ENCODE results near the gene HIVEP3.

The HIVEP3 gene

GRCh38 chr1:41540886-41541591 is 377.7 kb downstream of the HIVEP3 start:
- no peaks in the 10 kb centered on the region for H3K36me3 ChIP-seq (ENCODE audit: control insufficient read depth, insufficient read depth, low read length)
- no peak overlapping the region for H3K4me3 ChIP-seq (ENCODE audit: low read depth, low read length)
- H3K9ac ChIP-seq (ENCODE audit: low read depth, low read length) = no peak overlapping the region
- H3K27me3 ChIP-seq (ENCODE audit: control insufficient read depth, insufficient read depth, low read length) = no peaks in the 10 kb centered on the region
- H3K27ac ChIP-seq (ENCODE audit: low read depth, low read length) = no peak overlapping the region
- H3K4me1 ChIP-seq (ENCODE audit: control insufficient read depth, insufficient read depth, low read length) = no peaks in the 10 kb centered on the region
- H3K9me3 ChIP-seq (ENCODE audit: control insufficient read depth, insufficient read depth, low read length) = no peaks in the 10 kb centered on the region

DNA sequence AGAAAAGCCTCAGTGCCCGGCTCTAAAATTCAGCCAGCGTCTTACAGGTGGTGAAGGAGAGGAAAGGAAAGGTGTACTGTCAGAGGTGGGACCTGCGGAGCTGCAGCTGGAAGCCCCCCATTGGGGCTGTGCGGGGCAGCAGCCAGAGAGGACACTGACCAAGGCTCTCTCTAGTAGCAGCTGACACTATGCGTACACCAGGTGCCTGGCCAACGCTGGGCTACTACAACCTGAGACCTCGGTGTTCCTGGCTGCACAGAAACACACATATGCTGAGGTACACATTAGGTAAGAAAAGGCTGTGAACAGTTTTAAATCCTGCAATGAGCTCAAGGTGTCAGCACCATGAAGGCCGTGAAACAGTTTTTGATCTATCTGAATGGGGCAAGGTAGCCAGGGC is 378.7 kb downstream of the HIVEP3 start:
- Histone ChIP-seq H3K9me3 (ENCODE audit: control insufficient read depth, insufficient read depth, low read length) (no peaks in the 10 kb centered on the region), H3K27ac (ENCODE audit: low read depth, low read length) (no peak overlapping the region), H3K27me3 (ENCODE audit: control insufficient read depth, insufficient read depth, low read length) (no peaks in the 10 kb centered on the region), H3K36me3 (ENCODE audit: control insufficient read depth, insufficient read depth, low read length) (no peaks in the 10 kb centered on the region), H3K9ac (ENCODE audit: low read depth, low read length) (no peak overlapping the region), H3K4me1 (ENCODE audit: control insufficient read depth, insufficient read depth, low read length) (no peaks in the 10 kb centered on the region), H3K4me3 (ENCODE audit: low read depth, low read length) (no peak overlapping the region)

GRCh38 chr1:41539418-41539805 is 379.3 kb downstream of the HIVEP3 start:
- Histone ChIP-seq H3K9ac (ENCODE audit: low read depth, low read length) (no peak overlapping the region), H3K27me3 (ENCODE audit: control insufficient read depth, insufficient read depth, low read length) (no peaks in the 10 kb centered on the region), H3K36me3 (ENCODE audit: control insufficient read depth, insufficient read depth, low read length) (no peaks in the 10 kb centered on the region), H3K27ac (ENCODE audit: low read depth, low read length) (no peak overlapping the region), H3K9me3 (ENCODE audit: control insufficient read depth, insufficient read depth, low read length) (no peaks in the 10 kb centered on the region), H3K4me3 (ENCODE audit: low read depth, low read length) (no peak overlapping the region), H3K4me1 (ENCODE audit: control insufficient read depth, insufficient read depth, low read length) (no peaks in the 10 kb centered on the region)

DNA sequence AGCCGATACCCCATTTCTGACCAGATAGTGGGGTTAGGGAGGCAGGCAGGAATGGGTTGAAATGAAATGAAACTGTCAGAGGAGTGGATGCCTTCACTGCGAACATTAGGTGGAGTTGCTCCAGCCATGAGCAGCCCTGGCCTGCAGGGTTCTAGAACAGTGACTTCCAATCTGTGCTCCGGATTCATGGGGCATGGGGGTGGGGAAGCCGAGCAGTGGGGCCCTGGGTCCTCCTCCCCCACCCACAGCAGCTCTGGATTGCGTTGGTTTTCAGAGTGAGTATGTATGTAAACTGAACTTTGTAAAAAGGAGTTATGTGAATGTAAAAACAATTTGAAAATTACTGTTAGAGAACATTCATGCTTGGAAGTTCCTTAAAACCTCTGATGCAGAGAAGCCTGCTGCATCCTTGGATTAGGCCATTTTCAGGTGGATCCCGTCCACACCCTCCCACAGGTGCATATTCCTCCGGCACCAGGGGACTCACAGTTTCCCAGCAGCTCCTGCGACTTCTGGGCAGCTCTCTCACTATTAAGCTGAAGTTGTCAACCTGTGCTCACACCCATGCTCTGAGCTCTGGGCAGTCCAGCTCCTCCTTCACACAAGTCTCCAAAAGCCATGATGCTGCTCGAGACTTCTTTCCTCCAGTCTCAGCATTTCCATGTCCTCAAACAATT is 379.8 kb downstream of the HIVEP3 start:
- Histone ChIP-seq H3K36me3 (ENCODE audit: control insufficient read depth, insufficient read depth, low read length) (no peaks in the 10 kb centered on the region), H3K27ac (ENCODE audit: low read depth, low read length) (no peak overlapping the region), H3K9me3 (ENCODE audit: control insufficient read depth, insufficient read depth, low read length) (no peaks in the 10 kb centered on the region), H3K4me1 (ENCODE audit: control insufficient read depth, insufficient read depth, low read length) (no peaks in the 10 kb centered on the region), H3K27me3 (ENCODE audit: control insufficient read depth, insufficient read depth, low read length) (no peaks in the 10 kb centered on the region), H3K9ac (ENCODE audit: low read depth, low read length) (no peak overlapping the region), H3K4me3 (ENCODE audit: low read depth, low read length) (no peak overlapping the region)

DNA sequence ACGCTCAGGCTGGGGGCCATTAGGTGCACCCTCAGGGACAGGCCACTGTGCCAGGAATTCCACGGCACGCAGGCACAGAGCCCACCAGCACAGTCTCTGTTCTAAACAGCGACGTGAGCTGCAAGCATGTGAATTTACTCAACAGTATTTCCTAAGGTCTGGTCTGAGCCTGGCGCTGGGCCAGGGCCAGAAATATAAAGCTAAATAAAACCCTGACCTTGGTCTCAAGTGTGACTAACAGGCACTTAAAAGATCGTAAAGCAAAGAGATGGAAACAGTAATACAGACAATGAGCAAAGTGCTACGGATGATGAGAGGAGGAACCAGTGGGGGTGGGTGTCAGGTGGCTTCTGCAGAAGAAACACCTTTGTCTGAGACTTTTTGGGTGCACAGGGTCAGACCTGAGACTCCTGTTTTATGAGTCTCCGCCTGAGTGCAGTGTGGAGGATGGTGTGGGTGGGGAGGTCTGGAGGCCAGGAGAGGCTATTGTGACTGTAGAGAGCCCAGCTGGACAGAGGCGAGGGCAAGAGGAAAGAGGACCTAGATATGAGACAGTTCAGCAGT is 380.9 kb downstream of the HIVEP3 start:
- no peak overlapping the region for H3K9ac ChIP-seq (ENCODE audit: low read depth, low read length)

GRCh38 chr1:41537251-41537650 is 381.5 kb downstream of the HIVEP3 start:
- Histone ChIP-seq H3K27ac (ENCODE audit: low read depth, low read length) (no peak overlapping the region), H3K27me3 (ENCODE audit: control insufficient read depth, insufficient read depth, low read length) (no peaks in the 10 kb centered on the region), H3K4me3 (ENCODE audit: low read depth, low read length) (no peak overlapping the region), H3K4me1 (ENCODE audit: control insufficient read depth, insufficient read depth, low read length) (no peaks in the 10 kb centered on the region), H3K36me3 (ENCODE audit: control insufficient read depth, insufficient read depth, low read length) (no peaks in the 10 kb centered on the region), H3K9me3 (ENCODE audit: control insufficient read depth, insufficient read depth, low read length) (no peaks in the 10 kb centered on the region), H3K9ac (ENCODE audit: low read depth, low read length) (no peak overlapping the region)

More for the DNA sequence above, 380.9 kb downstream of the HIVEP3 start:
- H3K4me3 ChIP-seq (ENCODE audit: low read depth, low read length) = no peak overlapping the region
- H3K4me1 ChIP-seq (ENCODE audit: control insufficient read depth, insufficient read depth, low read length) = no peaks in the 10 kb centered on the region
- no peaks in the 10 kb centered on the region for H3K9me3 ChIP-seq (ENCODE audit: control insufficient read depth, insufficient read depth, low read length)
- no peak overlapping the region for H3K27ac ChIP-seq (ENCODE audit: low read depth, low read length)
- H3K27me3 ChIP-seq (ENCODE audit: control insufficient read depth, insufficient read depth, low read length) = no peaks in the 10 kb centered on the region
- no peaks in the 10 kb centered on the region for H3K36me3 ChIP-seq (ENCODE audit: control insufficient read depth, insufficient read depth, low read length)

- Histone ChIP-seq H3K27me3 (ENCODE audit: control insufficient read depth, insufficient read depth, low read length) (no peaks in the 10 kb centered on the region), H3K36me3 (ENCODE audit: control insufficient read depth, insufficient read depth, low read length) (no peaks in the 10 kb centered on the region), H3K9ac (ENCODE audit: low read depth, low read length) (no peak overlapping the region), H3K4me3 (ENCODE audit: low read depth, low read length) (no peak overlapping the region), H3K9me3 (ENCODE audit: control insufficient read depth, insufficient read depth, low read length) (no peaks in the 10 kb centered on the region), H3K27ac (ENCODE audit: low read depth, low read length) (no peak overlapping the region), H3K4me1 (ENCODE audit: control insufficient read depth, insufficient read depth, low read length) (no peaks in the 10 kb centered on the region)
Observed at GRCh38 chr1:41536361-41536802, 382.3 kb downstream of the HIVEP3 start.

GRCh38 chr1:41535716-41536115 is 383.0 kb downstream of the HIVEP3 start:
- Histone ChIP-seq H3K27ac (ENCODE audit: low read depth, low read length) (no peak overlapping the region), H3K4me1 (ENCODE audit: control insufficient read depth, insufficient read depth, low read length) (no peaks in the 10 kb centered on the region), H3K9me3 (ENCODE audit: control insufficient read depth, insufficient read depth, low read length) (peaks cover 1% of the 10 kb centered on the region; the same call in 1 of the 2 replicates), H3K9ac (ENCODE audit: low read depth, low read length) (no peak overlapping the region), H3K36me3 (ENCODE audit: control insufficient read depth, insufficient read depth, low read length) (no peaks in the 10 kb centered on the region), H3K27me3 (ENCODE audit: control insufficient read depth, insufficient read depth, low read length) (no peaks in the 10 kb centered on the region), H3K4me3 (ENCODE audit: low read depth, low read length) (no peak overlapping the region)

DNA sequence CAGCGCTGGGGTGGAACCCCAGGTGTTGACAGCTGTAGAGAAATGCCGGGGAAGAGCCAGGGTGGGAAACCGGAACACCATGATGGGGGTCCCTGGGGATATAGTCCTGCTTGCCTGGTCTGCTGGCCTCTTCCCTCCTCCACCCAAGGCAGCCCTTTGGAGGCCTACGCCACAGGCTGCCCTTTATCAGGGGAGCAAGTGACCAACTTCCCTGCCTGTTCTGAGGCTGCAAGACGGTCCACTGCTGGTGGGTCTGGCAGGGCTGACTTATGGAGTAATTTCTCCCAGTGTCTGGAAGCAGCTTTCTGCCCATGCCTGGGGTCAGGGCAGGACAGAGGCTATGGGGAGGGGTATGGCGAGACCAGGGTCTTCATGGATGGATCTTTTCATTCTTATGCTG is 383.4 kb downstream of the HIVEP3 start:
- no peaks in the 10 kb centered on the region for H3K36me3 ChIP-seq (ENCODE audit: control insufficient read depth, insufficient read depth, low read length)
- no peaks in the 10 kb centered on the region for H3K4me1 ChIP-seq (ENCODE audit: control insufficient read depth, insufficient read depth, low read length)
- peaks cover 5% of the 10 kb centered on the region; the same call in 1 of the 2 replicates for H3K9me3 ChIP-seq (ENCODE audit: control insufficient read depth, insufficient read depth, low read length)
- no peak overlapping the region for H3K27ac ChIP-seq (ENCODE audit: low read depth, low read length)
- no peak overlapping the region for H3K9ac ChIP-seq (ENCODE audit: low read depth, low read length)
- H3K4me3 ChIP-seq (ENCODE audit: low read depth, low read length) = no peak overlapping the region
- no peaks in the 10 kb centered on the region for H3K27me3 ChIP-seq (ENCODE audit: control insufficient read depth, insufficient read depth, low read length)

DNA sequence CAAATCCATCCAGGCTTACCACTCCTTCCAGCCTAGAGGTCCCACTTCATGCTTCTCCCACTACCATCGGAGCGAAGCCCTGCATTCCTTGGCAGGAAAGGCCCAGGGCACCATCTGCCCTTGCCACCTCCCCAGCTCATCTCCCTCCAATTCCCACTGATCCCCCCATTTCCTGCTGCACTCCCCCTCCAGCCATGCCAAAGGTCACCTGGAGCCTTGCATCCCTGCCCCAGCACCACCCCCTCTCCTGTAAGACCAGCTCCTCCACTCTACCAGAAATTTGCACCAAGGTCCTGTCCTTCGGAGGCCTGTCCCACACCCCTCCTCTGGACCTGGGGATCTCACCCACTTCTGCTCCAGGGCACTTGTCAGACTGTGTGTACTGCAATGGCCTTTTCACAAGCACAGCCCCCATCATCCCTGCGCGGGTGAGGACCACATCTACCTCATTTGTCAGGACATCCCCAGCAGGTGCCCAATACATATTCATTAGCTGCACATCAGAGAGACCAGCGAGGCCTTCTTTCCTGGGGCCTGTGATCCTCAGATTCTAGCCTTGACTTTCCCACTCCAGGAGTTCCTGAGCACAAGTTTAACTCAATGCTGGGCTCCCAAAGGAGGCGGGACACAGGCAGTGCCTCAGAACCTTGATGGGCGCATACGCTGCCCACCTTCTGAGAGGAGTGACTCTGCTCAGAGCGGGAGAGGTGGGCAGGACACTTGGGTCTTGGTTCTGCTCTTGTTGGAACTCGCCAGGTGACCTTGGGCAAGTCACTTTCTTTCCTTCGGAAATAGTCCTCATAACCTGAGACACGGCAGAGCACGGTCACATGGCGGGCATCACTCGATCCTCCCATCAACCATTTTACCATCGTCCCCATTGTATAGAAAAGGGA is 384.3 kb downstream of the HIVEP3 start:
- no peak overlapping the region for H3K9ac ChIP-seq (ENCODE audit: low read depth, low read length)
- H3K36me3 ChIP-seq (ENCODE audit: control insufficient read depth, insufficient read depth, low read length) = no peaks in the 10 kb centered on the region

More for the DNA sequence above, 384.3 kb downstream of the HIVEP3 start:
- no peak overlapping the region for H3K27ac ChIP-seq (ENCODE audit: low read depth, low read length)
- H3K4me1 ChIP-seq (ENCODE audit: control insufficient read depth, insufficient read depth, low read length) = no peaks in the 10 kb centered on the region
- H3K27me3 ChIP-seq (ENCODE audit: control insufficient read depth, insufficient read depth, low read length) = no peaks in the 10 kb centered on the region
- no peak overlapping the region for H3K4me3 ChIP-seq (ENCODE audit: low read depth, low read length)
- H3K9me3 ChIP-seq (ENCODE audit: control insufficient read depth, insufficient read depth, low read length) = peaks cover 7% of the 10 kb centered on the region; the same call in 1 of the 2 replicates
